Measurements from ENCODE around the gene SAMD1. TPM values are rescaled to one million over a fixed set of nuclear protein-coding genes. Genes with fewer than 3 reads are reported as not detected.

Gene SAMD1
- total and polyA plus RNA-seq, 2 of the 8 experiments (the other 6 are each of a cell fraction or from before 2014, with no cell fraction given): 40.0 to 100 TPM

DNA sequence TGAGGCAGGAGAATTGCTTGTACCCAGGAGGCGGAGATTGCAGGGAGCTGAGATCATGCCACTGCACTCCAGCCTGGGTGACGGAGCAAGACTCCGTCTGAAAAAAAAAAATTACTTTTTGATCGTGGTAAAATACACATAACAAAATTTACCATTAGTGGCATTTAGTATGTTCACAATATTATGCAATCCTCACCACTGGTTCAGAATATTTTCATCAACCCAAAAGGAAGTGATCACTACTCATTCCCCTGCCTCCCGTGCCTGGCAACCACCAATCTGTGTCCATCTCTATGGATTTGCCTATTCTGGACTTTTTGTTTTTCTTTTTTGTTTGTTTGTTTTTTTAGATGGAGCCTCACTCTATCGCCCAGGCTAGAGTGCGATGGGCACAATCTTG lies 27.4 kb downstream of the SAMD1 start:
- Histone ChIP-seq H3K23ac (ENCODE audit: insufficient read length) (no peak overlapping the region), H2AFZ (ENCODE audit: low read length) (no peak overlapping the region), H2BK15ac (ENCODE audit: low read length) (no peak overlapping the region), H3K9ac (replicated peaks in 1 of 4; ENCODE audit: extremely low read depth in 1 of 4, low read depth in 3 of 4, low read length in 3 of 4) (no peak overlapping the region), H3K27me3 (replicated peaks in 1 of 4; ENCODE audit: control insufficient read depth in 3 of 4, extremely low read depth in 1 of 4, insufficient read depth in 3 of 4, low read length in 3 of 4) (peaks cover 5 to 15% (median 12%) of the 10 kb centered on the region in 4 experiments), H3K56ac (replicated peaks; ENCODE audit: insufficient read length, low read depth, low read length) (no peak overlapping the region), H4K20me1 (replicated peaks in 1 of 2; ENCODE audit: control insufficient read depth in 1 of 2, insufficient read depth in 2 of 2, low read length in 2 of 2) (peaks cover 0 to 2% of the 10 kb centered on the region in 2 experiments), H2BK5ac (ENCODE audit: low read depth, low read length) (no peak overlapping the region), H2BK12ac (ENCODE audit: low read depth, low read length) (no peak overlapping the region), H3K9me3 (ENCODE audit: insufficient read depth in 2 of 2, low read depth in 1 of 2, low read length in 1 of 2) (no peaks in the 10 kb centered on the region), H4K8ac (ENCODE audit: extremely low read depth, insufficient read depth, low read length) (no peak overlapping the region), H3K18ac (ENCODE audit: extremely low read depth, low read length) (no peak overlapping the region), H3K14ac (ENCODE audit: insufficient read length) (no peak overlapping the region), H3K4me1 (replicated peaks in 1 of 4; ENCODE audit: control insufficient read depth in 3 of 4, insufficient read depth in 4 of 4, low read length in 3 of 4) (peaks cover 0 to 6% (median 3%) of the 10 kb centered on the region in 4 experiments; a peak in 4 of 7 replicates), H2BK120ac (replicated peaks; ENCODE audit: low read depth, low read length) (no peak overlapping the region), H3K27ac (ENCODE audit: low read depth, low read length) (no peak overlapping the region), H4K5ac (ENCODE audit: insufficient read length, low read depth, low read length) (no peak overlapping the region), H3K36me3 (ENCODE audit: control insufficient read depth in 2 of 4, insufficient read depth in 4 of 4, low read length in 3 of 4) (no peaks in the 10 kb centered on the region), H2BK20ac (ENCODE audit: low read length) (no peak overlapping the region), H3K79me2 (ENCODE audit: control insufficient read depth in 1 of 2, insufficient read depth in 2 of 2, low read length in 2 of 2) (no peaks in the 10 kb centered on the region), H3K4ac (replicated peaks; ENCODE audit: insufficient read length, low read depth, low read length) (no peak overlapping the region), H3K4me3 (ENCODE audit: extremely low read depth in 1 of 4, insufficient read depth in 2 of 4, low read depth in 3 of 4, low read length in 4 of 4) (no peak overlapping the region), H3K4me2 (ENCODE audit: insufficient read depth in 1 of 2, low read depth in 2 of 2, low read length in 2 of 2) (no peak overlapping the region), H2AK5ac (ENCODE audit: low read depth, low read length) (no peak overlapping the region), H4K91ac (replicated peaks; ENCODE audit: insufficient read length, low read length) (no peak overlapping the region), H3K23me2 (ENCODE audit: low read depth, low read length) (peaks cover 5% of the 10 kb centered on the region; the same call in 1 of the 2 replicates), H3K79me1 (ENCODE audit: low read depth, low read length) (no peaks in the 10 kb centered on the region)
- FAIRE-seq: no peak
- TF ChIP-seq CHD1 (IDR thresholded peaks at IDR 0.05; ENCODE audit: low read depth, low read length): no peak
- TF ChIP-seq, protein P1, sequence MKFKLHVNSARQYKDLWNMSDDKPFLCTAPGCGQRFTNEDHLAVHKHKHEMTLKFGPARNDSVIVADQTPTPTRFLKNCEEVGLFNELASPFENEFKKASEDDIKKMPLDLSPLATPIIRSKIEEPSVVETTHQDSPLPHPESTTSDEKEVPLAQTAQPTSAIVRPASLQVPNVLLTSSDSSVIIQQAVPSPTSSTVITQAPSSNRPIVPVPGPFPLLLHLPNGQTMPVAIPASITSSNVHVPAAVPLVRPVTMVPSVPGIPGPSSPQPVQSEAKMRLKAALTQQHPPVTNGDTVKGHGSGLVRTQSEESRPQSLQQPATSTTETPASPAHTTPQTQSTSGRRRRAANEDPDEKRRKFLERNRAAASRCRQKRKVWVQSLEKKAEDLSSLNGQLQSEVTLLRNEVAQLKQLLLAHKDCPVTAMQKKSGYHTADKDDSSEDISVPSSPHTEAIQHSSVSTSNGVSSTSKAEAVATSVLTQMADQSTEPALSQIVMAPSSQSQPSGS (IDR thresholded peaks at IDR 0.05; ENCODE audit: low read length): no peak
- no peak for TF ChIP-seq BRCA1 (IDR thresholded peaks at IDR 0.05; ENCODE audit: low read depth, low read length)
- TF ChIP-seq KDM4A (IDR thresholded peaks at IDR 0.05; ENCODE audit: low read depth, low read length, severe bottlenecking): no peak
- TF ChIP-seq KDM5A (IDR thresholded peaks at IDR 0.05; ENCODE audit: low read length): no peak
- TF ChIP-seq NANOG (IDR thresholded peaks at IDR 0.05; ENCODE audit: insufficient read depth, low read depth, low read length, poor library complexity, severe bottlenecking): no peak
- TF ChIP-seq BCL11A (IDR thresholded peaks at IDR 0.05; ENCODE audit: low read depth in 2 of 2, low read length in 2 of 2): no peak
- TF ChIP-seq FOSL1 (IDR thresholded peaks at IDR 0.05; ENCODE audit: insufficient read depth, low read depth, low read length): no peak
- ChIA-PET POLR2A (ENCODE audit: partially characterized antibody) (interaction anchor here (0.6 to 1.4 kb wide), 2 partner anchors 18 to 21 kb away, joined by 3 to 4 read pairs; no protein-coding TSS in a partner anchor), CTCF (ENCODE audit: partially characterized antibody) (interaction anchor here (1.1 to 7.3 kb wide), 3 partner anchors 8 to 130 kb away, joined by 3 to 103 read pairs (median 6); partner anchors contain the start of gene MISP3)
- DNase-seq (ENCODE audit: low read depth in 1 of 2, low spot score in 2 of 2): no peak
- WGBS, 2 experiments (ENCODE audit: extremely low coverage in 1 of 2, insufficient coverage in 1 of 2, insufficient read length in 1 of 2, insufficient replicate concordance in 2 of 2, low coverage in 1 of 2, low lambda C conversion rate in 2 of 2, missing lambda C conversion rate in 1 of 2): 89% methylated on average over 7 of the region's 7 CpGs; no CpG with 5 or more reads in 1 of the 2 experiments
